ENCODE results near the gene OR2K2. TPM values are rescaled to one million over a fixed set of nuclear protein-coding genes. Genes with fewer than 3 reads are reported as not detected.

Gene OR2K2
- not detected in 5 replicates for total RNA-seq (2022; extraction: Qiagen RNA extraction)

GRCh38 chr9:111330124-111330523 lies at the start of gene OR2K2:
TSS of gene OR2K2 (minus strand) at chr9:111330224. CDS start at chr9:111328433, 1,791 bp downstream.

Other genes with a start within 250 kb of the OR2K2 start
- 34.9 to 51.1 TPM (median 36.3 TPM) in 5 replicates for gene ECPAS, start 154.2 kb upstream of the OR2K2 start, total RNA-seq (2022; extraction: Qiagen RNA extraction)
- 0.31 to 1.1 TPM (median 0.49 TPM) in 5 replicates for gene ZNF483, start 195.0 kb upstream of the OR2K2 start, total RNA-seq (2022; extraction: Qiagen RNA extraction)

Data from A549 treated with AZD2906 at 1 μM for 4 hours (cell line).